Memory B cell (primary cell): ENCODE measurements around the gene AIF1L.
"Not testable (repeated sequence)": the region's sequence is repeated elsewhere in the genome, so short reads cannot be mapped to it uniquely, and the experiment has no call there.

Source experiments
- ATAC-seq: fragments of 150-1000 bp; cut with Tn5 transposase; 2 replicates; pipeline ENCODE4 v1.10.0; 2021; ENCODE audit warnings: low read depth, mild to moderate bottlenecking, moderate library complexity
- DNase-seq, 2 donors: peaks; one replicate each; pipeline ENCODE4 v3.0.0; 2022; ENCODE audit warnings: low spot score in 2 of 2
- H3K27ac Mint-ChIP-seq: one replicate; pipeline ENCODE4 v1.8.0; 2022; ENCODE audit warnings: mild to moderate bottlenecking, moderate library complexity, mixed read lengths
- H3K27me3 Mint-ChIP-seq: one replicate; pipeline ENCODE4 v1.8.0; 2022; ENCODE audit warnings: mixed read lengths
- H3K36me3 Mint-ChIP-seq: one replicate; pipeline ENCODE4 v1.8.0; 2022; ENCODE audit warnings: mild to moderate bottlenecking, mixed read lengths
- H3K4me1 Mint-ChIP-seq: one replicate; pipeline ENCODE4 v1.8.0; 2022; ENCODE audit warnings: mixed read lengths
- H3K4me3 Mint-ChIP-seq: one replicate; pipeline ENCODE4 v1.8.0; 2022; ENCODE audit warnings: mild to moderate bottlenecking, moderate library complexity, mixed read lengths
- H3K9me3 Mint-ChIP-seq: one replicate; pipeline ENCODE4 v1.8.0; 2022; ENCODE audit warnings: mixed read lengths

Gene AIF1L

DNA sequence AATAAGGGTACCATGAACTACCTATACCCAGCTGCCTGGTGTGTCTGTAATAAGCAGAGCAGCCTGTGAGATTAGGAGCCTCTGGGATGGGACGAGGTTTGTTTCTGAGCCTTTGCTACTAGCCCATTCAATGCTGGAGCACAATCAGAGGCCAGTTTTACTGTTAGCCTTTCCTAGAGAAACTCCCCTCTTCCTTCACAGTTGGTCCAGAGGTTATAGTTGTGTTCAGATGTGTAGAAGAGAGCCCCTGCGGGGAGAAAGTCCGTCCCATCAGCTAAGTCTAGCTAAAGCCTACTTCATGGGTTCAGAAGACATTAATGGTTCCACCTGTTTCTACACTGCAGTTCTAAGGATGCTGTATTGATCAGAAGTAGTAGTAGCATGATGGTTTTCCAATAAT is 45.8 kb downstream of the AIF1L start:
- no peak for DNase-seq
- Mint-ChIP-seq H3K27me3 (no peaks in the 10 kb centered on the region), H3K36me3 (peaks cover 47% of the 10 kb centered on the region)

GRCh38 chr9:131144201-131144600 is 47.9 kb downstream of the AIF1L start:
- DNase-seq (no peak), ATAC-seq (no peak)
- no peaks in the 10 kb centered on the region for H3K4me1 Mint-ChIP-seq
- no peak overlapping the region for H3K27ac Mint-ChIP-seq
- no peak overlapping the region for H3K4me3 Mint-ChIP-seq
- no peaks in the 10 kb centered on the region for H3K27me3 Mint-ChIP-seq
- peaks cover 42% of the 10 kb centered on the region for H3K36me3 Mint-ChIP-seq
- H3K9me3 Mint-ChIP-seq, result no peaks in the 10 kb centered on the region

More for the DNA sequence above, 45.8 kb downstream of the AIF1L start:
- H3K9me3 Mint-ChIP-seq, result no peaks in the 10 kb centered on the region
- H3K4me1 Mint-ChIP-seq, result no peaks in the 10 kb centered on the region
- ATAC-seq, result no peak
- no peak overlapping the region for H3K27ac Mint-ChIP-seq
- H3K4me3 Mint-ChIP-seq, result no peak overlapping the region

DNA sequence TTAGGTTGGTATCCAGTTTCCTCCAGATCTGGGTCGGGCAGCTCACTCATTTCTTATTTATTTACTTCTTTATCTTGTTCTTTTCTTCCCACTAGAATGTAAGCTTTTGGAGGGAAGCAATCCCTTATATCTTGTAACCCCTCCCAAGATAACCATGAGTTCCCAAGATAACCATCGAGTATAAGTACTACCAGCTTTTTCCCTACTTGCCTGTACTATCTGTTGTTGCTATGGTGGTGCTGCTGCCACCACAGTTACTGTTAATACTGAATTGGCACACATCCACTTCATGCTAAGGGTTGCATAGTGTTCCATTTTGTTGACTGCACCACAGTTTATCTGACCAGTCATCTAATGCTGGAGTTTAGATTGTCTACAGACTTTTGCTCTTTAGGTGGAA is 48.9 kb downstream of the AIF1L start:
- H3K36me3 Mint-ChIP-seq, result peaks cover 47% of the 10 kb centered on the region
- no peak overlapping the region for H3K4me3 Mint-ChIP-seq
- H3K9me3 Mint-ChIP-seq, result no peaks in the 10 kb centered on the region
- H3K4me1 Mint-ChIP-seq, result no peaks in the 10 kb centered on the region
- no peak for ATAC-seq
- H3K27me3 Mint-ChIP-seq, result no peaks in the 10 kb centered on the region
- H3K27ac Mint-ChIP-seq, result no peak overlapping the region
- DNase-seq, result no peak

GRCh38 chr9:131146186-131146585 is 49.9 kb downstream of the AIF1L start:
- ATAC-seq, result no peak
- DNase-seq, result no peak
- peaks cover 41% of the 10 kb centered on the region for H3K36me3 Mint-ChIP-seq
- H3K4me3 Mint-ChIP-seq, result no peak overlapping the region
- H3K9me3 Mint-ChIP-seq, result no peaks in the 10 kb centered on the region
- H3K4me1 Mint-ChIP-seq, result no peaks in the 10 kb centered on the region
- H3K27ac Mint-ChIP-seq, result no peak overlapping the region
- H3K27me3 Mint-ChIP-seq, result no peaks in the 10 kb centered on the region

DNA sequence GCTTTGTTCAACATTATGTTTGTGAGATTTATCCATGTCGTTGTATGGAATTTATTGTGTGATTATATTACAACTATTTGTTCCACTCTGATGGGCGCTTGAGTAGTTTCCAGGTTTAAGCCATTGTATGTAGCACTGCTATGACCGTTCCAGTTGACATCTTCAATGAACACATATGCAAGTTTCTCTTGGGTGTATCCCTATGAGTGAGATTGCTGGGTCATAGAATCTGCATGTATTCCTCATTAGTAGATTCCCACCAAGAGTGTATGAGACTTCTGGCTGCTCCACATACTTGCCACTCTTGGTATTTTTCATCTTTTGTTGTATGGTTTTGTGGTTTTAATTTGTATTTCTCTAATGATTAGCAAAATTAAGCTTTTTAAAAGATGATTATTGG is 51.9 kb downstream of the AIF1L start:
- no peaks in the 10 kb centered on the region for H3K4me1 Mint-ChIP-seq
- ATAC-seq (no peak), DNase-seq (no peak)
- peaks cover 44% of the 10 kb centered on the region for H3K36me3 Mint-ChIP-seq
- H3K4me3 Mint-ChIP-seq, result no peak overlapping the region
- no peak overlapping the region for H3K27ac Mint-ChIP-seq
- H3K27me3 Mint-ChIP-seq, result no peaks in the 10 kb centered on the region
- H3K9me3 Mint-ChIP-seq, result no peaks in the 10 kb centered on the region

GRCh38 chr9:131148966-131149687 is 52.8 kb downstream of the AIF1L start:
- Mint-ChIP-seq H3K27me3 (no peaks in the 10 kb centered on the region), H3K36me3 (peaks cover 45% of the 10 kb centered on the region), H3K9me3 (no peaks in the 10 kb centered on the region), H3K27ac (no peak overlapping the region), H3K4me1 (no peaks in the 10 kb centered on the region), H3K4me3 (no peak overlapping the region)
- ATAC-seq, result no peak
- DNase-seq, result no peak

DNA sequence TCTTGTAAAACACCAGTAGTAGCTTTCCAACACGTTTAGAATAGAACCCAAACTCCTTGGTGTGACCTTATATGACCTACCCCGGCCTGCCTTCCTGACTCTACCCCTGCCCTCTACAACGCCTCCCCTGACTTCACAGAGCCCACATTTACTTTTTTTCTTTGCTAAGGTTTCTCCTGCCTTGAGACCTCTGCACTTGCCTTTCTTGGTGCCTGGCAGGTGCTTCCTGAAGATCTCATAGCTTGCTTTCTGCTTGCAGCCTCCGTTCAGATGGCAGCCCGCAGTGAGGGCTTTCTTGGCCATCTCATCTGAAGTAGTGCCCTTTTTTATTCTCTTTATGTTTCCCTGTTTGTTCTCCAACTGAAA is 53.3 kb downstream of the AIF1L start:
- H3K27ac Mint-ChIP-seq, result no peak overlapping the region
- peaks cover 45% of the 10 kb centered on the region for H3K36me3 Mint-ChIP-seq

GRCh38 chr9:131153595-131153994 is 57.3 kb downstream of the AIF1L start:
- H3K9me3 Mint-ChIP-seq, result no peaks in the 10 kb centered on the region
- H3K36me3 Mint-ChIP-seq, result peaks cover 39% of the 10 kb centered on the region
- H3K27me3 Mint-ChIP-seq, result no peaks in the 10 kb centered on the region
- ATAC-seq (no peak), DNase-seq (no peak)
- H3K4me1 Mint-ChIP-seq, result peaks cover 4% of the 10 kb centered on the region
- no peak overlapping the region for H3K4me3 Mint-ChIP-seq
- peak overlapping the region; percentile 42 for H3K27ac Mint-ChIP-seq

More for the DNA sequence above, 53.3 kb downstream of the AIF1L start:
- H3K4me3 Mint-ChIP-seq, result no peak overlapping the region
- no peaks in the 10 kb centered on the region for H3K4me1 Mint-ChIP-seq
- no peaks in the 10 kb centered on the region for H3K27me3 Mint-ChIP-seq
- ATAC-seq, result no peak
- no peaks in the 10 kb centered on the region for H3K9me3 Mint-ChIP-seq
- DNase-seq, result no peak

DNA sequence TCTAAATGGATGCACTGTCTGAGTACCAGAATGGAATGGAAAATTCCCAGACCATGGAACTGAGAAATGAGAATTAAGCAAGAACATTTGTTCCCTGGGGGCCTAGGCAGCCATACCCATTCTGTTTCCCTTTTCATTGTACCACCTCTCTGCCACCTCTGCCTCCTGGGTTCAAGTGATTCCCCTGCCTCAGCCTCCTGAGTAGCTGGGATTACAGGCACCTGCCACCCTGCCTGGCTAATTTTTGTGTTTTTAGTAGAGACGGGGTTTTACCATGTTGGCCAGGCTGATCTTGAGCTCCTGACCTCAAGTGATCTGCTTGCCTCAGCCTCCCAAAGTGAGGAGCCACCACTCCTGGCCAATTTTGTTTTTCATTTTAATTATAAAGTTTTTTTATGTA is 62.3 kb downstream of the AIF1L start:
- H3K36me3 Mint-ChIP-seq, result peaks cover 32% of the 10 kb centered on the region
- H3K4me1 Mint-ChIP-seq, H3K27ac Mint-ChIP-seq, H3K4me3 Mint-ChIP-seq, H3K27me3 Mint-ChIP-seq, DNase-seq, ATAC-seq, H3K9me3 Mint-ChIP-seq: not testable (repeated sequence)

- no peak for DNase-seq
Measured at GRCh38 chr9:131160416-131161112, 64.2 kb downstream of the AIF1L start.

GRCh38 chr9:131161585-131161984 is 65.3 kb downstream of the AIF1L start:
- no peaks in the 10 kb centered on the region for H3K27me3 Mint-ChIP-seq
- H3K36me3 Mint-ChIP-seq, result peaks cover 24% of the 10 kb centered on the region
- H3K4me1 Mint-ChIP-seq, result no peaks in the 10 kb centered on the region
- DNase-seq (no peak), ATAC-seq (no peak)
- H3K9me3 Mint-ChIP-seq, result no peaks in the 10 kb centered on the region
- no peak overlapping the region for H3K4me3 Mint-ChIP-seq
- H3K27ac Mint-ChIP-seq, result no peak overlapping the region

More at GRCh38 chr9:131160416-131161112, 64.2 kb downstream of the AIF1L start:
- peaks cover 2% of the 10 kb centered on the region for H3K4me1 Mint-ChIP-seq
- H3K27ac Mint-ChIP-seq, result no peak overlapping the region
- ATAC-seq, result no peak
- H3K4me3 Mint-ChIP-seq, result no peak overlapping the region
- no peaks in the 10 kb centered on the region for H3K27me3 Mint-ChIP-seq
- H3K9me3 Mint-ChIP-seq, result no peaks in the 10 kb centered on the region
- H3K36me3 Mint-ChIP-seq, result peaks cover 23% of the 10 kb centered on the region

DNA sequence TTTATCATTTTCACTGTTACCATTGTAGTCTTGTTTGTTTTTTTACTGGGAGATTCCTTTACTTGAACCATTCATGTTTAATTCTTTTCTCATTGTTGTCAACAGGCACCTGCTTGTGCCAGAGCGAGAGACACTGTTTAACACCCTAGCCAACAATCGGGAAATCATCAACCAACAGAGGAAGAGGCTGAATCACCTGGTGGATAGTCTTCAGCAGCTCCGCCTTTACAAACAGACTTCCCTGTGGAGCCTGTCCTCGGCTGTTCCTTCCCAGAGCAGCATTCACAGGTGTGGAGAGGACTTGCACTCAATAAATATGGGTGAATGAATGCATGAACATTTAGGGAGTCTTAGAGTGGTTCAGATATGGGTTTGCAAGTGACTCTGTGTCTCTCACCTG is 66.6 kb downstream of the AIF1L start:
- no peak overlapping the region for H3K4me3 Mint-ChIP-seq
- H3K27ac Mint-ChIP-seq, result no peak overlapping the region
- H3K4me1 Mint-ChIP-seq, result no peaks in the 10 kb centered on the region
- DNase-seq (no peak), ATAC-seq (no peak)
- H3K9me3 Mint-ChIP-seq, result no peaks in the 10 kb centered on the region
- H3K36me3 Mint-ChIP-seq, result peaks cover 23% of the 10 kb centered on the region
- no peaks in the 10 kb centered on the region for H3K27me3 Mint-ChIP-seq

DNA sequence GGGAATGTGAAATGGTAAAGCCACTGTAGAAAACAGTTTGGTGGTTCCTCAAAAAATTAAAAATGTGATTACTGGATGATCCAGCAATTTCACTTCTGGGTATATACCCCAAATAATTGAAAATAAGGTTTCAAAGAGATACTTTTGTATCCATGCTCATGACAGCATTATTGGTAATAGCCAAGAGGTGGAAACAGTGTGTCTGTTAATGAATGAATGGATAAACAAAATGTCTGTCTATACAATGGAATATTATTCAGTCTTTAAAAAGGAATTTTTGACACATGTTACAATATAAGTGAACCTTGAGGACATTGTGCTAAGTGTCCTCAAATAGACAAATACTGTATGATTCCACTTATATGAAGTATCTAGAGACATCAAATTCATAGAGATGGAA is 69.2 kb downstream of the AIF1L start:
- no peak for ATAC-seq
- Mint-ChIP-seq H3K4me3 (no peak overlapping the region), H3K36me3 (peaks cover 25% of the 10 kb centered on the region), H3K27me3 (no peaks in the 10 kb centered on the region), H3K27ac (no peak overlapping the region), H3K9me3 (no peaks in the 10 kb centered on the region), H3K4me1 (no peaks in the 10 kb centered on the region)
- DNase-seq, result no peak

DNA sequence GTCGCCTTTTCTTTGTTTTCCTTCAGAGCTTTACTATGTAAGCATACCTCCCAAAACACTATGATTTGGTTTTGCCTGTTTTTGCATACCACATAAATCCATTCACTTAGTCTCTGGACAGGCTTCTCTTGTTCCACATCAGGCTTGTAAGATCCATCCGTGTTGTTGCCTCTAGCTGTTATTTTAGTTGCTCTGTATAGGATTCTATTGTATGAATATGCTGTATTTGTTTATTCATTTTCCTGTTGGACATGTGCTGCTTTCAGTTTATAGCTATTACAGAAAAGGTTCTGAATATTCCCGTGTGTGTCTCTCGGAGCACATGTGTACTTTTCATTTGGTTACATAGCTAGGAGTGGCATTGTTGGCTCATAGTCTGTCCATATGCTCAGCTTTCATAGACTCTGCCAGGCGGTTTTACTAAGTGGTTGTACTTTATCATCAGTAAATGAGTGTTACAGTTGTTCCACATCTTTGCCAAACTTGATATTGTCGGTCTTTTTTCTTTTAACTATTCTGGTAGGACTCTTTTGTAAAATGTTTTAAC is 70.9 kb downstream of the AIF1L start:
- H3K4me3 Mint-ChIP-seq, result no peak overlapping the region
- H3K27me3 Mint-ChIP-seq, result no peaks in the 10 kb centered on the region
- no peaks in the 10 kb centered on the region for H3K9me3 Mint-ChIP-seq
- DNase-seq (no peak), ATAC-seq (no peak)
- H3K4me1 Mint-ChIP-seq, result peaks cover 1% of the 10 kb centered on the region
- no peak overlapping the region for H3K27ac Mint-ChIP-seq
- peaks cover 32% of the 10 kb centered on the region for H3K36me3 Mint-ChIP-seq
